ENCODE data around the gene DCX. TPM values are rescaled to one million over a fixed set of nuclear protein-coding genes. Genes with fewer than 3 reads are reported as not detected.

DCX gene
- polyA plus RNA-seq, 1 donor (not counting 4 experiments of a cell fraction or from before 2014, with no cell fraction given) = not detected

- H3K36me3 ChIP-seq (ENCODE audit: control insufficient read depth in 2 of 2, extremely low read depth in 1 of 2, insufficient read depth in 2 of 2, low read length in 2 of 2) = no peaks in the 10 kb centered on the region
- TF ChIP-seq CTCF (optimal IDR thresholded peaks at IDR 0.05 in 1 of 3, IDR thresholded peaks at IDR 0.05 in 1 of 3, conservative IDR thresholded peaks at IDR 0.05 in 1 of 3; ENCODE audit: extremely low read depth in 1 of 3, insufficient read depth in 2 of 3, low read length in 3 of 3) (no peak), EZH2 (IDR thresholded peaks at IDR 0.05; ENCODE audit: low read length) (no peak)
- H3K27me3 ChIP-seq (ENCODE audit: control insufficient read depth, extremely low read depth, insufficient read depth, low read length) = no peaks in the 10 kb centered on the region
- dilution Hi-C loops (cut with MboI; ENCODE audit: extremely low pct_ligation_motif_present, low sequenced_read_pairs) = no loop called here
- H3K9ac ChIP-seq (ENCODE audit: control insufficient read depth, extremely low read depth, insufficient read depth, low read length) = no peak overlapping the region
- H3K9me1 ChIP-seq (ENCODE audit: control insufficient read depth, extremely low read depth, insufficient read depth, low read length) = no peaks in the 10 kb centered on the region
- H3K27ac ChIP-seq (ENCODE audit: control insufficient read depth, insufficient read depth, low read length) = no peak overlapping the region
- no peaks in the 10 kb centered on the region for H3K79me2 ChIP-seq (ENCODE audit: control insufficient read depth, insufficient read depth, low read length)
- no peaks in the 10 kb centered on the region for H4K20me1 ChIP-seq (ENCODE audit: control insufficient read depth, extremely low read depth, insufficient read depth, low read length)
- no peaks in the 10 kb centered on the region for H3K4me1 ChIP-seq (ENCODE audit: control insufficient read depth, extremely low read depth, insufficient read depth, low read length)
- H3K4me3 ChIP-seq (ENCODE audit: control insufficient read depth in 2 of 3, extremely low read depth in 1 of 3, insufficient read depth in 2 of 3, low read depth in 1 of 3, low read length in 3 of 3) = no peak overlapping the region
- no peaks in the 10 kb centered on the region for H3K9me3 ChIP-seq (ENCODE audit: control insufficient read depth, low read depth, low read length)
- FAIRE-seq = no peak
- no peak for DNase-seq (ENCODE audit: low read depth, low spot score)
- H2AFZ ChIP-seq (ENCODE audit: control insufficient read depth, low read length) = no peak overlapping the region
- H3K4me2 ChIP-seq (ENCODE audit: control insufficient read depth, extremely low read depth, insufficient read depth, low read depth, low read length) = no peak overlapping the region
Observed at GRCh38 chrX:111395149-111395548, 16.8 kb downstream of the DCX start.

- dilution Hi-C loops (cut with MboI; ENCODE audit: extremely low pct_ligation_motif_present, low sequenced_read_pairs) = no loop called here
- FAIRE-seq = no peak
- H3K4me2 ChIP-seq (ENCODE audit: control insufficient read depth, extremely low read depth, insufficient read depth, low read depth, low read length) = no peak overlapping the region
- no peaks in the 10 kb centered on the region for H4K20me1 ChIP-seq (ENCODE audit: control insufficient read depth, extremely low read depth, insufficient read depth, low read length)
- no peaks in the 10 kb centered on the region for H3K36me3 ChIP-seq (ENCODE audit: control insufficient read depth in 2 of 2, extremely low read depth in 1 of 2, insufficient read depth in 2 of 2, low read length in 2 of 2)
- H3K79me2 ChIP-seq (ENCODE audit: control insufficient read depth, insufficient read depth, low read length) = no peaks in the 10 kb centered on the region
- no peak overlapping the region for H2AFZ ChIP-seq (ENCODE audit: control insufficient read depth, low read length)
- H3K4me1 ChIP-seq (ENCODE audit: control insufficient read depth, extremely low read depth, insufficient read depth, low read length) = no peaks in the 10 kb centered on the region
- no peaks in the 10 kb centered on the region for H3K9me1 ChIP-seq (ENCODE audit: control insufficient read depth, extremely low read depth, insufficient read depth, low read length)
- no peaks in the 10 kb centered on the region for H3K9me3 ChIP-seq (ENCODE audit: control insufficient read depth, low read depth, low read length)
- no peaks in the 10 kb centered on the region for H3K27me3 ChIP-seq (ENCODE audit: control insufficient read depth, extremely low read depth, insufficient read depth, low read length)
- no peak overlapping the region for H3K27ac ChIP-seq (ENCODE audit: control insufficient read depth, insufficient read depth, low read length)
- H3K9ac ChIP-seq (ENCODE audit: control insufficient read depth, extremely low read depth, insufficient read depth, low read length) = no peak overlapping the region
- no peak for DNase-seq (ENCODE audit: low read depth, low spot score)
- H3K4me3 ChIP-seq (ENCODE audit: control insufficient read depth in 2 of 3, extremely low read depth in 1 of 3, insufficient read depth in 2 of 3, low read depth in 1 of 3, low read length in 3 of 3) = no peak overlapping the region
- no peak for TF ChIP-seq CTCF (optimal IDR thresholded peaks at IDR 0.05 in 1 of 3, IDR thresholded peaks at IDR 0.05 in 1 of 3, conservative IDR thresholded peaks at IDR 0.05 in 1 of 3; ENCODE audit: extremely low read depth in 1 of 3, insufficient read depth in 2 of 3, low read length in 3 of 3)
- no peak for TF ChIP-seq EZH2 (IDR thresholded peaks at IDR 0.05; ENCODE audit: low read length)
Observed at GRCh38 chrX:111394569-111394968, 17.4 kb downstream of the DCX start.
